SK-N-SH treated with all-trans-retinoic acid at 6 μM for 48 hours (cell line): Measurements from ENCODE around the gene RUNDC1.
"Not testable (repeated sequence)": the region's sequence is repeated elsewhere in the genome, so short reads cannot be mapped to it uniquely, and the experiment has no call there.

Experiments
- OSR1 ChIP-seq: fragments of 250-450 bp; sonication (Bioruptor Pico); IDR thresholded peaks from 2 replicates; pipeline ENCODE4 v1.8.0; 2022; ENCODE audit warnings: moderate library complexity, mild to moderate bottlenecking, inconsistent platforms
- PATZ1 ChIP-seq: fragments of 250-450 bp; sonication (Bioruptor Pico); IDR thresholded peaks from 2 replicates; pipeline ENCODE4 v1.8.0; 2020; ENCODE audit warnings: mild to moderate bottlenecking, moderate library complexity, borderline replicate concordance
- ZNF565 ChIP-seq: fragments of 450-650 bp; formaldehyde crosslinking; conservative IDR thresholded peaks from 2 replicates; pipeline ENCODE4 v1.5.0; 2020; ENCODE audit warnings: low read depth, mild to moderate bottlenecking, moderate library complexity
- ZNF70 ChIP-seq: fragments of 450-650 bp; formaldehyde crosslinking; IDR thresholded peaks from 2 replicates; pipeline ENCODE4 v1.5.0; 2020; ENCODE audit warnings: mild to moderate bottlenecking, moderate library complexity
- ZNF8 ChIP-seq: fragments of 450-650 bp; formaldehyde crosslinking; IDR thresholded peaks from 2 replicates; pipeline ENCODE4 v1.5.0; 2020; ENCODE audit warnings: mild to moderate bottlenecking, moderate library complexity

GRCh38 chr17:43000894-43001293 is 20.5 kb downstream of the RUNDC1 start:
- TF ChIP-seq ZNF565 (CRISPR knock-in tag); PATZ1 (CRISPR knock-in tag); ZNF8 (CRISPR knock-in tag); ZNF70; OSR1 (CRISPR knock-in tag): not testable (repeated sequence)
